GM21447 (cell line): ENCODE results near the gene ABCC10.
A peak's percentile ranks its signal among the peaks of the same experiment; 100 is the strongest.

Source experiments
- ATAC-seq: cut with Tn5 transposase; IDR thresholded peaks from one replicate; pipeline ENCODE4 v1.9.1; 2021; ENCODE audit not compliant: unreplicated experiment

ABCC10 gene

GRCh38 chr6:43467752-43468151 is 40.4 kb downstream of the ABCC10 start:
- no peak for ATAC-seq

- ATAC-seq, result no peak
Measured at GRCh38 chr6:43468240-43468639, 40.9 kb downstream of the ABCC10 start.

GRCh38 chr6:43468748-43469681 is 41.7 kb downstream of the ABCC10 start:
- ATAC-seq, result no peak

GRCh38 chr6:43469947-43470346 is 42.6 kb downstream of the ABCC10 start:
- ATAC-seq, result no peak

- no peak for ATAC-seq
Measured at GRCh38 chr6:43471399-43471798, 44.1 kb downstream of the ABCC10 start.

GRCh38 chr6:43472515-43472914 is 45.2 kb downstream of the ABCC10 start:
- no peak for ATAC-seq

GRCh38 chr6:43475516-43475915 is 48.2 kb downstream of the ABCC10 start:
- ATAC-seq, result no peak

- no peak for ATAC-seq
Measured at GRCh38 chr6:43476746-43477145, 49.4 kb downstream of the ABCC10 start.

- peak; percentile 90 for ATAC-seq
Measured at GRCh38 chr6:43477235-43478007, 50.1 kb downstream of the ABCC10 start, which contains the start of gene TJAP1. TSS of gene TJAP1 (plus strand) at chr6:43477570. CDS start at chr6:43499002, 21,432 bp downstream.

- ATAC-seq, result no peak
Measured at GRCh38 chr6:43478008-43478372, 50.6 kb downstream of the ABCC10 start.

- no peak for ATAC-seq
Measured at GRCh38 chr6:43481075-43481474, 53.7 kb downstream of the ABCC10 start.

GRCh38 chr6:43481591-43482236 is 54.4 kb downstream of the ABCC10 start:
- no peak for ATAC-seq

- no peak for ATAC-seq
Measured at GRCh38 chr6:43488667-43489276, 61.4 kb downstream of the ABCC10 start.

- no peak for ATAC-seq
Measured at GRCh38 chr6:43489277-43490072, 62.1 kb downstream of the ABCC10 start.

- ATAC-seq, result no peak
Measured at GRCh38 chr6:43490523-43490939, 63.2 kb downstream of the ABCC10 start.

- no peak for ATAC-seq
Measured at GRCh38 chr6:43491750-43492661, 64.7 kb downstream of the ABCC10 start.

- ATAC-seq, result no peak
Measured at GRCh38 chr6:43492673-43493072, 65.3 kb downstream of the ABCC10 start.

GRCh38 chr6:43493230-43493629 is 65.9 kb downstream of the ABCC10 start:
- no peak for ATAC-seq

GRCh38 chr6:43493833-43494232 is 66.5 kb downstream of the ABCC10 start:
- no peak for ATAC-seq
